ENCODE measurements around the gene MSRB3.

- TF ChIP-seq CTCF (IDR thresholded peaks at IDR 0.05; ENCODE audit: poor library complexity) (no peak), EZH2 (IDR thresholded peaks at IDR 0.05; ENCODE audit: borderline replicate concordance) (no peak)
Measured at GRCh38 chr12:65318186-65318685, 39.8 kb downstream of the MSRB3 start.

Measured in hepatocyte (in vitro differentiated cells).